ENCODE measurements around the gene STMN3. TPM values are rescaled to one million over a fixed set of nuclear protein-coding genes. Genes with fewer than 3 reads are reported as not detected.

The STMN3 gene
- total and polyA plus RNA-seq, 8 donors = 4.4 to 37.8 (median 9.7) TPM

GRCh38 chr20:63590218-63591146, 62.7 kb downstream of the STMN3 start:
- peak overlapping the region in 1 of 4 donors; percentile 67 for H3K27ac ChIP-seq
- intact Hi-C loops (cut with DNase I) = no loop called here
- peaks cover 0 to 22% (median 3%) of the 10 kb centered on the region in 3 donors for H3K36me3 ChIP-seq
- TF ChIP-seq, protein P1, sequence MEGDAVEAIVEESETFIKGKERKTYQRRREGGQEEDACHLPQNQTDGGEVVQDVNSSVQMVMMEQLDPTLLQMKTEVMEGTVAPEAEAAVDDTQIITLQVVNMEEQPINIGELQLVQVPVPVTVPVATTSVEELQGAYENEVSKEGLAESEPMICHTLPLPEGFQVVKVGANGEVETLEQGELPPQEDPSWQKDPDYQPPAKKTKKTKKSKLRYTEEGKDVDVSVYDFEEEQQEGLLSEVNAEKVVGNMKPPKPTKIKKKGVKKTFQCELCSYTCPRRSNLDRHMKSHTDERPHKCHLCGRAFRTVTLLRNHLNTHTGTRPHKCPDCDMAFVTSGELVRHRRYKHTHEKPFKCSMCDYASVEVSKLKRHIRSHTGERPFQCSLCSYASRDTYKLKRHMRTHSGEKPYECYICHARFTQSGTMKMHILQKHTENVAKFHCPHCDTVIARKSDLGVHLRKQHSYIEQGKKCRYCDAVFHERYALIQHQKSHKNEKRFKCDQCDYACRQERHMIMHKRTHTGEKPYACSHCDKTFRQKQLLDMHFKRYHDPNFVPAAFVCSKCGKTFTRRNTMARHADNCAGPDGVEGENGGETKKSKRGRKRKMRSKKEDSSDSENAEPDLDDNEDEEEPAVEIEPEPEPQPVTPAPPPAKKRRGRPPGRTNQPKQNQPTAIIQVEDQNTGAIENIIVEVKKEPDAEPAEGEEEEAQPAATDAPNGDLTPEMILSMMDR (IDR thresholded peaks at IDR 0.05) = no peak
- FAIRE-seq = no peak
- H3K4me1 ChIP-seq = no peaks in the 10 kb centered on the region
- H3K9me3 ChIP-seq = no peaks in the 10 kb centered on the region
- no peaks in the 10 kb centered on the region for H3K27me3 ChIP-seq
- 92 to 93% methylated on average over 51 to 52 of the region's 52 CpGs for WGBS, 2 donors
- peak in 1 of 6 donors; percentile 80 for DNase-seq
- ATAC-seq = peak in 1 of 4 donors; percentile 13
- H3K4me3 ChIP-seq = no peak overlapping the region

Other genes with a start within 250 kb of the STMN3 start
- 1 to 10 TPM in 4 of 6 donors, under 1 TPM in 2; 0.54 to 2.1 (median 1.4) TPM for gene KCNQ2, start 180.8 kb downstream of the STMN3 start, total RNA-seq
- gene KCNQ2, start 180.8 kb downstream of the STMN3 start, polyA plus RNA-seq = 10 to 100 TPM in 1 of 2 donors, 1 to 10 TPM in 1; 5.8 to 12.5 TPM
- 10 to 100 TPM in 4 of 6 donors, 1 to 10 TPM in 2; 5.0 to 22.9 (median 15.4) TPM for gene EEF1A2, start 154.3 kb downstream of the STMN3 start, total RNA-seq
- 10 to 100 TPM; 28.2 to 86.9 TPM for gene EEF1A2, start 154.3 kb downstream of the STMN3 start, polyA plus RNA-seq
- 100 to 1,000 TPM in 4 of 6 donors, 10 to 100 TPM in 2; 77.7 to 194 (median 134) TPM for gene PPDPF, start 132.7 kb downstream of the STMN3 start, total RNA-seq
- gene PPDPF, start 132.7 kb downstream of the STMN3 start, polyA plus RNA-seq = 100 to 1,000 TPM; 205 to 224 TPM
- gene PTK6, start 116.0 kb downstream of the STMN3 start, total RNA-seq = 1 to 10 TPM in 3 of 6 donors, under 1 TPM in 3; 0.61 to 4.5 (median 1.2) TPM
- gene PTK6, start 116.0 kb downstream of the STMN3 start, polyA plus RNA-seq = 1 to 10 TPM in 1 of 2 donors, under 1 TPM in 1; 0.91 to 2.6 TPM
- gene SRMS, start 105.7 kb downstream of the STMN3 start, total RNA-seq = not detected
- gene SRMS, start 105.7 kb downstream of the STMN3 start, polyA plus RNA-seq = not detected
- gene FNDC11, start 99.3 kb downstream of the STMN3 start, total RNA-seq = under 1 TPM in 4 of 6 donors, not detected in 2; 0.06 to 0.25 (median 0.09) TPM
- under 1 TPM; 0.27 to 0.35 TPM for gene FNDC11, start 99.3 kb downstream of the STMN3 start, polyA plus RNA-seq
- 10 to 100 TPM; 10.1 to 23.4 (median 13.0) TPM for gene HELZ2, start 79.2 kb downstream of the STMN3 start, total RNA-seq
- 10 to 100 TPM in 1 of 2 donors, 1 to 10 TPM in 1; 6.5 to 14.8 TPM for gene HELZ2, start 79.2 kb downstream of the STMN3 start, polyA plus RNA-seq
- gene GMEB2, start 26.3 kb downstream of the STMN3 start, total RNA-seq = 1 to 10 TPM; 4.1 to 8.2 (median 5.2) TPM
- gene GMEB2, start 26.3 kb downstream of the STMN3 start, polyA plus RNA-seq = 10 to 100 TPM in 1 of 2 donors, 1 to 10 TPM in 1; 8.8 to 10.4 TPM
- 10 to 100 TPM; 10.5 to 19.2 (median 13.9) TPM for gene RTEL1, start 4.9 kb upstream of the STMN3 start, total RNA-seq
- 10 to 100 TPM; 28.4 to 36.6 TPM for gene RTEL1, start 4.9 kb upstream of the STMN3 start, polyA plus RNA-seq
- 1 to 10 TPM in 4 of 6 donors, under 1 TPM in 2; 0.31 to 2.7 (median 1.7) TPM for gene TNFRSF6B, start 43.2 kb upstream of the STMN3 start, total RNA-seq
- 10 to 100 TPM; 14.0 to 31.0 TPM for gene TNFRSF6B, start 43.2 kb upstream of the STMN3 start, polyA plus RNA-seq
- gene ARFRP1, start 54.6 kb upstream of the STMN3 start, total RNA-seq = 10 to 100 TPM; 13.9 to 27.0 (median 18.9) TPM
- 10 to 100 TPM; 45.1 to 47.7 TPM for gene ARFRP1, start 54.6 kb upstream of the STMN3 start, polyA plus RNA-seq
- gene ZGPAT, start 54.6 kb upstream of the STMN3 start, total RNA-seq = 10 to 100 TPM in 4 of 6 donors, 1 to 10 TPM in 2; 9.3 to 15.8 (median 11.1) TPM
- gene ZGPAT, start 54.6 kb upstream of the STMN3 start, polyA plus RNA-seq = 10 to 100 TPM; 42.6 to 61.6 TPM
- gene LIME1, start 83.2 kb upstream of the STMN3 start, total RNA-seq = 1 to 10 TPM; 2.6 to 6.0 (median 3.1) TPM
- gene LIME1, start 83.2 kb upstream of the STMN3 start, polyA plus RNA-seq = 10 to 100 TPM; 44.6 to 46.6 TPM
- gene SLC2A4RG, start 86.4 kb upstream of the STMN3 start, total RNA-seq = 10 to 100 TPM; 25.8 to 44.2 (median 30.6) TPM
- 10 to 100 TPM; 63.2 to 67.1 TPM for gene SLC2A4RG, start 86.4 kb upstream of the STMN3 start, polyA plus RNA-seq
- gene ZBTB46, start 177.8 kb upstream of the STMN3 start, total RNA-seq = 1 to 10 TPM; 2.2 to 7.4 (median 3.0) TPM
- gene ZBTB46, start 177.8 kb upstream of the STMN3 start, polyA plus RNA-seq = 1 to 10 TPM; 2.8 to 3.6 TPM
- gene ABHD16B, start 208.1 kb upstream of the STMN3 start, total RNA-seq = not detected
- gene ABHD16B, start 208.1 kb upstream of the STMN3 start, polyA plus RNA-seq = under 1 TPM; 0.12 to 0.53 TPM
- gene TPD52L2, start 211.8 kb upstream of the STMN3 start, total RNA-seq = 10 to 100 TPM; 16.3 to 35.0 (median 22.3) TPM
- 10 to 100 TPM; 33.8 to 47.3 TPM for gene TPD52L2, start 211.8 kb upstream of the STMN3 start, polyA plus RNA-seq
- 10 to 100 TPM; 25.0 to 31.5 (median 29.2) TPM for gene DNAJC5, start 241.7 kb upstream of the STMN3 start, total RNA-seq
- 10 to 100 TPM; 20.1 to 23.3 TPM for gene DNAJC5, start 241.7 kb upstream of the STMN3 start, polyA plus RNA-seq